Astrocyte of the cerebellum (primary cell): ENCODE data around the gene LSS.
"Not testable (repeated sequence)": the region's sequence is repeated elsewhere in the genome, so short reads cannot be mapped to it uniquely, and the experiment has no call there.

Experiments
- DNase-seq: peaks from one replicate; pipeline ENCODE4 v3.0.0-alpha.2; 2011; ENCODE audit warnings: low read depth
- H3K4me3 ChIP-seq: 2 replicates; pipeline ENCODE4 v1.5.1; 2011; ENCODE audit warnings: mild to moderate bottlenecking, low read depth, low read length, moderate library complexity
- CTCF ChIP-seq: IDR thresholded peaks from 2 replicates; pipeline ENCODE4 v1.5.1; 2012; ENCODE audit warnings: low read length, low read depth, moderate library complexity, mild to moderate bottlenecking; ENCODE audit errors: missing control alignments
- in situ Hi-C: cut with HindIII; loops from 2 replicates; pipeline ENCODE4 v1.10.0; 2017; ENCODE audit warnings: low sequenced_read_pairs

Gene LSS

GRCh38 chr21:46181436-46181835 is 47.1 kb downstream of the LSS start:
- in situ Hi-C loops = no loop called here
- no peak overlapping the region for H3K4me3 ChIP-seq
- DNase-seq = no peak
- no peak for TF ChIP-seq CTCF

DNA sequence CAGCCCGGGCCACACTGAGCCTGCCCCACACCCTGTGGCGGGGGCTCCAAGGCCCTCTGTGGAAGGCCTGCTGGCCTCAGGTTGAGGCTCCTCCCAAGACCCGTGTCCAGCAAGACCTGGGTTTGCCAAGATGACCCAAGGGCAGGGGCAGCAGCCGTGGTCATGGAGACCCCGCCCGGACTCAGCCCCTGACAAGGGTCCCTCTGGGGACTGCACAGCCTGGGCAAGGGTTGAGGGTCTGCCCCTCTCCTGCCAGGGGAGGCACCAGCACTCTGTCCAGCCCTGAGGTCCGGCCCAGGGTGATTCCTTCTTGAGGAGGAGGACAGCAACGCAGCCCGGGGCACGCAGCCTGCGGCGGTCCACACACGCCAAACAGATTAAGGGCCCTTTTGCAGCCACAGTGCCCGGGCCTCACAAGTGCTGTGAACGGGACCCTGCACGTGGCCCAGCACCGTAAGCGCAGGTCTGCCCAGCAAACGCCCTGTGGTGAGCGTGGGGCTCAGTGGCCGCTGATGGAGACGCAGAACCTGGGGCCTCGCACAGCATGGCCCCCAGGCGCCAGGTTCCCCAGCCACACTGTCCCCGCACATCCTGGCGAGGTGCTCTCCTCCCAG is 47.7 kb downstream of the LSS start:
- no peak overlapping the region for H3K4me3 ChIP-seq
- in situ Hi-C loops = no loop called here
- no peak for DNase-seq
- no peak for TF ChIP-seq CTCF

DNA sequence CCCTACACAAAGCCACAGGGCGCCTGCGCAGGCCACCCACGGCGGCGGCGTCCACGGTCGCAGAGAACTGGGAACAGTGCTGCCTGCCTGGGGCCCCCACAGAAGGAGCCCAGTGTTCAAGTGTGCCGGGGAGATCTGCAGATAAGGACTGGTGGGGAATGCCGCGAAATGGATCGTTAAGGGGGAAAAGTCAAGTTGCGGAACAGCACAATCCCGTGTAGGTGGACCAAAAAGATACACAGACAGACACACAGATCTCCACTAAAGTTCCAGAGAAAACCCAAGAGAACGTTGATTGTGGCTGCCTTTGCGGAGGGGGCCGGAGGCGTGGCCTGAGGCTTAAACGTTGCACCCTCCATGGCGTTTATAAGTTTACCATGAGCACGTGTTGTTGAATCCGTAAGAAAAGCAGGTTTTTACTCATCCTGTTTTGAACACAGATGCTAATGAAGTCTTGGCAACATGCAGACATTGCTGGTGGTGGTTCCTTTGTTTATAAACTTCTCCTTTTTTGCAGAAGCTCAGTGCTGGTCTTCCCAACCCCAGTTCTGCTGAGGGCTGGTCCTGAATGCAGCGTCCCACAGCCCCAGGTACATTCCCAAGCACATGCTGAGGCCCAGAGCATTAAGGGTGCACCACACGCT is 48.4 kb downstream of the LSS start:
- TF ChIP-seq CTCF = no peak
- in situ Hi-C loops = no loop called here
- H3K4me3 ChIP-seq = no peak overlapping the region
- no peak for DNase-seq

- in situ Hi-C loops = no loop called here
- TF ChIP-seq CTCF = no peak
- DNase-seq = no peak
- no peak overlapping the region for H3K4me3 ChIP-seq
Measured at GRCh38 chr21:46179708-46180078, 48.9 kb downstream of the LSS start.

- no peak for TF ChIP-seq CTCF
- no peak overlapping the region for H3K4me3 ChIP-seq
- no peak for DNase-seq
- in situ Hi-C loops = no loop called here
Measured at GRCh38 chr21:46178961-46179360, 49.6 kb downstream of the LSS start.

DNA sequence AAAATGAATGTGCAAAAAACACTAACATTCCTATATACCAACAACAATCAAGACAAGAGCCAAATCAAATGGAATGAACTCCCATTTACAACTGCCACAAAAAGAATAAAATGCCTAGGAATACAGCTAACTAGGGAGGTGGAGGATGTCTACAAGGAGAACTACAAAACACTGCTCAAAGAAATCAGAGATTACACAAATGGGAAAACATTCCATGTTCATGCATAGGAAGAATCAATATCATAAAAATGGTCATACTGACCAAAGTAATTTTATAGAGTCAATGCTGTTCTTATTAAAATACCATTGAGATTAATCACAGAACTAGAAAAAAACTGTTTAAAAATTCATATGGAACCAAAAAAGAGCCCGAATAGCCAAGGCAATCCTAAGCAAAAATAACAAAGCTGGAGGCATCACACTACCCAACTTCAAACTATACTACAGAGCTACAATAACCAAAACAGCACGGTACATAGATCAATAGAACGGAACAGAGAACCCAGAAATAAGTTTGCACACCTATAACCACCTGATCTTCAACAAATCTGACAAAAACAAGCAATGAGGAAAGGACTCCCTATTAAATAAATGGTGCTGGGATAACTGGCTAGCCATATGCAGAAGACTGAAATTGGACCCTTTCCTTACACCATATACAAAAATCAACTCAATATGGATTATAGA is 52.0 kb downstream of the LSS start:
- in situ Hi-C loops, DNase-seq, H3K4me3 ChIP-seq: not testable (repeated sequence)

- in situ Hi-C loops = no loop called here
- H3K4me3 ChIP-seq = no peak overlapping the region
- no peak for TF ChIP-seq CTCF
- DNase-seq = no peak
Measured at GRCh38 chr21:46173573-46173972, 55.0 kb downstream of the LSS start.
